Neuronal stem cell (in vitro differentiated cells): ENCODE data around the gene CNDP2.

Source experiments
- DNase-seq: peaks from one replicate; pipeline ENCODE4 v3.0.0-alpha.2; 2013; ENCODE audit warnings: low spot score
- H2AFZ ChIP-seq: one replicate; pipeline ENCODE4 v1.6.1; 2013; ENCODE audit warnings: mild to moderate bottlenecking, low read length, inconsistent platforms
- H2AK5ac ChIP-seq: 2 replicates; pipeline ENCODE4 v1.6.1; 2013; ENCODE audit warnings: low read depth, mild to moderate bottlenecking, inconsistent platforms, low read length, moderate library complexity, mixed read lengths
- H2BK120ac ChIP-seq: 2 replicates; pipeline ENCODE4 v1.6.1; 2013; ENCODE audit warnings: low read depth, mild to moderate bottlenecking, inconsistent platforms, low read length, moderate library complexity, mixed read lengths
- H2BK12ac ChIP-seq: one replicate; pipeline ENCODE4 v1.6.1; 2013; ENCODE audit warnings: low read length, inconsistent platforms
- H2BK15ac ChIP-seq: 2 replicates; pipeline ENCODE4 v1.6.1; 2013; ENCODE audit warnings: mild to moderate bottlenecking, low read length, inconsistent platforms, mixed read lengths
- H2BK5ac ChIP-seq: one replicate; pipeline ENCODE4 v1.6.1; 2013; ENCODE audit warnings: inconsistent platforms, mild to moderate bottlenecking, low read length, moderate library complexity
- H3K14ac ChIP-seq: one replicate; pipeline ENCODE4 v1.6.1; 2013; ENCODE audit warnings: low read length, inconsistent platforms
- H3K18ac ChIP-seq: 2 replicates; pipeline ENCODE4 v1.6.1; 2013; ENCODE audit warnings: low read length, inconsistent platforms
- H3K23ac ChIP-seq: 2 replicates; pipeline ENCODE4 v1.6.1; 2013; ENCODE audit warnings: low read depth, mild to moderate bottlenecking, mixed read lengths, low read length, inconsistent platforms; ENCODE audit not compliant: poor library complexity
- H3K27ac ChIP-seq: replicated peaks from 3 replicates; pipeline ENCODE4 v1.5.1; 2013; ENCODE audit warnings: low read length, inconsistent platforms
- H3K27me3 ChIP-seq, 3 experiments: 2 replicates each; pipeline ENCODE4 v1.6.1; 2013; ENCODE audit warnings: low read length in 3 of 3, mild to moderate bottlenecking in 2 of 3, inconsistent platforms in 1 of 3, low read depth in 1 of 3, mixed read lengths in 1 of 3, moderate library complexity in 1 of 3; ENCODE audit not compliant: control insufficient read depth in 3 of 3, insufficient read depth in 3 of 3
- H3K36me3 ChIP-seq, 2 donors: replicated peaks in 1 of 2; 2 replicates each; pipeline ENCODE4 v1.6.1; 2013; ENCODE audit warnings: low read length in 2 of 2; ENCODE audit not compliant: control insufficient read depth in 2 of 2, insufficient read depth in 2 of 2
- H3K4ac ChIP-seq: 2 replicates; pipeline ENCODE4 v1.6.1; 2013; ENCODE audit warnings: inconsistent platforms, mild to moderate bottlenecking, low read length, moderate library complexity
- H3K4me1 ChIP-seq, 2 donors: 1 replicate in 1 of 2; 2 replicates in 1 of 2; pipeline ENCODE4 v1.6.1; 2013; ENCODE audit warnings: low read length in 2 of 2, low read depth in 1 of 2; ENCODE audit not compliant: control insufficient read depth in 2 of 2, insufficient read depth in 1 of 2
- H3K4me2 ChIP-seq: one replicate; pipeline ENCODE4 v1.6.1; 2013; ENCODE audit warnings: mild to moderate bottlenecking, low read length, inconsistent platforms; ENCODE audit not compliant: insufficient read depth, poor library complexity, severe bottlenecking
- H3K4me3 ChIP-seq, 2 donors: 2 replicates each; pipeline ENCODE4 v1.5.1; 2013; ENCODE audit warnings: low read length in 2 of 2, mild to moderate bottlenecking in 2 of 2, inconsistent platforms in 1 of 2, moderate library complexity in 1 of 2
- H3K79me1 ChIP-seq: one replicate; pipeline ENCODE4 v1.6.1; 2013; ENCODE audit warnings: low read depth, mild to moderate bottlenecking, inconsistent platforms, low read length, moderate library complexity
- H3K9ac ChIP-seq: one replicate; pipeline ENCODE4 v1.6.1; 2013; ENCODE audit warnings: mild to moderate bottlenecking, low read depth, low read length, inconsistent platforms; ENCODE audit not compliant: poor library complexity
- H3K9me3 ChIP-seq, 2 donors: replicated peaks in 1 of 2; 2 replicates each; pipeline versions ENCODE3 to v1.6.1; 2013; ENCODE audit warnings: low read length in 2 of 2, mild to moderate bottlenecking in 2 of 2, inconsistent platforms in 1 of 2, low read depth in 1 of 2, mixed read lengths in 1 of 2, moderate library complexity in 1 of 2; ENCODE audit not compliant: control insufficient read depth in 2 of 2, insufficient read depth in 1 of 2
- H4K8ac ChIP-seq: one replicate; pipeline ENCODE4 v1.6.1; 2013; ENCODE audit warnings: low read depth, mild to moderate bottlenecking, inconsistent platforms, low read length, moderate library complexity
- H4K91ac ChIP-seq: one replicate; pipeline ENCODE4 v1.6.1; 2013; ENCODE audit warnings: low read length, low read depth, mild to moderate bottlenecking, inconsistent platforms; ENCODE audit not compliant: poor library complexity
- WGBS, 2 donors: extraction: QIAGEN DNeasy Blood & Tissue Kit; methylation state at CpG; one replicate each; pipeline ENCODE4 v1.1.7; 2013; ENCODE audit warnings: missing lambda C conversion rate in 2 of 2, mixed read lengths in 1 of 2; ENCODE audit not compliant: insufficient read length in 2 of 2, insufficient replicate concordance in 1 of 2; ENCODE audit errors: extremely low coverage in 2 of 2; 5-methylcytosine and 5-hydroxymethylcytosine counted together

Gene CNDP2

DNA sequence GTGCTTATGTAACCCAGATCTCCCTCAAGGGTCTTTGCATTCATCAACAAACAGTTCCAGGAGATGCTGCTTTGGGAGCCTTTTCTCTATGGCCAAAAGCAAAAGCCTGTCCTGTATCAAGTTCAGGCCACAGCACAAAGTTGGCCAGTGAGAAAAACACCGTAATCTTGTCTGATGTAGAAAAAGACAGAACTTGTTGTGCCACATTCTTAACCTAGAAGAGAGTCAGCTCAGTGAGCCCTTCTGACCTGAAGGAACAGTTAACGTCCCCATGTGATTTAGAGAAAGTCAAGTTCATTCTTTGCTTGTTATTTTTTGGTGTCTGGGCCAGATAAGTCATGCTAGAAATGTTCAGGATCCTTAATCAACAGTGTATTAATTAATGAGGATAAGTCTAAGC, 30.3 kb downstream of the CNDP2 start:
- H4K91ac ChIP-seq = no peak overlapping the region
- peaks cover 0 to 14% (median 0%) of the 10 kb centered on the region in 3 experiments for H3K27me3 ChIP-seq
- H3K36me3 ChIP-seq = peaks cover 1 to 12% of the 10 kb centered on the region in 2 donors
- WGBS, 2 donors = no CpG with 5 or more reads among the region's 2 CpGs
- peaks cover 3% of the 10 kb centered on the region for H3K79me1 ChIP-seq
- no peak overlapping the region for H4K8ac ChIP-seq
- no peak overlapping the region for H3K14ac ChIP-seq
- H2AFZ ChIP-seq = no peak overlapping the region
- no peak overlapping the region for H2BK15ac ChIP-seq
- H3K9me3 ChIP-seq = peaks cover 0 to 17% of the 10 kb centered on the region in 2 donors
- no peak for DNase-seq
- H3K27ac ChIP-seq = no peak overlapping the region
- H2BK5ac ChIP-seq = no peak overlapping the region
- no peak overlapping the region for H2BK12ac ChIP-seq
- H2AK5ac ChIP-seq = no peak overlapping the region
- H3K4me2 ChIP-seq = no peak overlapping the region
- no peak overlapping the region for H2BK120ac ChIP-seq
- H3K9ac ChIP-seq = no peak overlapping the region
- H3K4ac ChIP-seq = no peak overlapping the region
- H3K4me3 ChIP-seq = no peak overlapping the region
- no peak overlapping the region for H3K18ac ChIP-seq
- H3K23ac ChIP-seq = no peak overlapping the region
- no peaks in the 10 kb centered on the region for H3K4me1 ChIP-seq

DNA sequence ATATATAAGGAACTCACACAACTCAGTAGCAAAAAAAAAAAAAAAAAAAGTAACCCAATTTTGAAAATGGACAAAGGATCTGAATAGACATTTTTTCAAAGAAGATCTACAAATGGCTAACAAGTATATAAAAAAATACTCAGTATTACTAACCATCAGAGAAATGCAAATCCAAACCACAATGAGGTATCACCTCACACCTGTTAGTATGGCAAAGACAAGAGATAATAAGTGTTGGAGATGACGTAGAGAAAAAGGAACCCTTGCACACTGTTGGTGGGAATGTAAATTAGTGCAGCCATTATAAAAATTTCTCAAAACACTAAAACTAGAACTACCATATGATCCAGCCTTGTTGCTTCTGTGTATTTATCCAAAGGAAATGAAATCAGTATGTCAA, 32.3 kb downstream of the CNDP2 start:
- H3K9ac ChIP-seq = no peak overlapping the region
- no peak overlapping the region for H3K27ac ChIP-seq
- WGBS, 2 donors = no CpG with 5 or more reads among the region's 1 CpG
- no peak overlapping the region for H3K4ac ChIP-seq
- H4K8ac ChIP-seq = no peak overlapping the region
- no peak overlapping the region for H2AK5ac ChIP-seq
- no peak overlapping the region for H2BK12ac ChIP-seq
- no peak overlapping the region for H2AFZ ChIP-seq
- no peak overlapping the region for H3K23ac ChIP-seq
- no peak overlapping the region for H4K91ac ChIP-seq
- H3K4me1 ChIP-seq = no peaks in the 10 kb centered on the region
- DNase-seq = no peak
- H3K9me3 ChIP-seq = peaks cover 0 to 1% of the 10 kb centered on the region in 2 donors
- H3K18ac ChIP-seq = no peak overlapping the region
- no peak overlapping the region for H2BK15ac ChIP-seq
- H2BK120ac ChIP-seq = no peak overlapping the region
- H3K14ac ChIP-seq = no peak overlapping the region
- H3K4me2 ChIP-seq = no peak overlapping the region
- H3K4me3 ChIP-seq = no peak overlapping the region
- H3K27me3 ChIP-seq = peaks cover 0 to 24% (median 0%) of the 10 kb centered on the region in 3 experiments
- H3K79me1 ChIP-seq = no peaks in the 10 kb centered on the region
- no peak overlapping the region for H2BK5ac ChIP-seq
- H3K36me3 ChIP-seq = no peaks in the 10 kb centered on the region

DNA sequence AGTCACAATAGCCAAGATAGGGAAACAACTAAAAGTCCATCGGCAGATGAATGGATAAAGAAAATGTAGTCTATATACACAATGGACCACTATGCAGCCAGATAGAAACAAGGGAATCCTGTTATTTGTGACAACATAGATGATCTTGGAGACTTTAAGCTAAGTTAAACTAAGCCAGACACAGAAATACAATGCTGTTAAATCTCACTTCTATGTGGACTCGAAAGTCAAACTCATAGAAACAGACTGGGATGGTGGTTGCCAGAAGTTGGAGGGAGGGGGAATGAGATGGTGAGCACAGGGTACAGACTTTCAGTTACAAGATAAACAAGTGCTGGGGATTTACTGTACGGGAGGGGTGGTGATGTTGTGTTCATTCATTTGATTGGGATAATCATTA, 32.8 kb downstream of the CNDP2 start:
- H3K9ac ChIP-seq = no peak overlapping the region
- peaks cover 0 to 27% (median 0%) of the 10 kb centered on the region in 3 experiments for H3K27me3 ChIP-seq
- no CpG with 5 or more reads among the region's 3 CpGs for WGBS, 2 donors
- H4K8ac ChIP-seq = no peak overlapping the region
- no peak overlapping the region for H3K4ac ChIP-seq
- H3K14ac ChIP-seq = no peak overlapping the region
- no peak overlapping the region for H2BK5ac ChIP-seq
- H2BK12ac ChIP-seq = no peak overlapping the region
- no peak overlapping the region for H4K91ac ChIP-seq
- no peak overlapping the region for H2AFZ ChIP-seq
- H3K23ac ChIP-seq = no peak overlapping the region
- peaks cover 0 to 2% of the 10 kb centered on the region in 2 donors for H3K4me1 ChIP-seq
- H2AK5ac ChIP-seq = no peak overlapping the region
- no peak overlapping the region for H2BK15ac ChIP-seq
- no peak overlapping the region for H2BK120ac ChIP-seq
- peaks cover 0 to 3% of the 10 kb centered on the region in 2 donors for H3K9me3 ChIP-seq
- H3K4me3 ChIP-seq = no peak overlapping the region
- H3K36me3 ChIP-seq = no peaks in the 10 kb centered on the region
- no peak for DNase-seq
- no peak overlapping the region for H3K18ac ChIP-seq
- H3K4me2 ChIP-seq = no peak overlapping the region
- H3K27ac ChIP-seq = no peak overlapping the region
- no peaks in the 10 kb centered on the region for H3K79me1 ChIP-seq

DNA sequence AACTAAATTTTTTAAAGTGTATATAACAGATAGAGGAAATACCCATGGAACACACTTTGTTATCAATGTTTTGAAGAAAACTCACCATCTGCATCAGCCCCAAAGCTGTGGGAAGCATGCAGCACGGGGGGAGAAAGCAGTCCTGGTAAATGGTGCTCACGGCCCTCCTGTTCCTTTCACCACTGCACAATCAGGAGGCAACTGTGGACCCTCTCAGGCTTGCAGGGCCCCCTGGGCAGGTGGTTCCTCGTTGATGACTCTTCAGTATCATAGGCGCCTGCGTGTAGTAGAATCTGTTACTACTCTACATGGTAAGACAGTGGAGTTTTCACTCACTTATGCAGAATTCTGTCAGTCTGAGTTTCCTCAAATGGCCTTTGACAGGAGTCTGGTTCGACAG, 33.2 kb downstream of the CNDP2 start:
- no peak overlapping the region for H3K9ac ChIP-seq
- H4K91ac ChIP-seq = no peak overlapping the region
- no peak overlapping the region for H4K8ac ChIP-seq
- H2AFZ ChIP-seq = no peak overlapping the region
- WGBS, 2 donors = no CpG with 5 or more reads among the region's 6 CpGs
- no peak overlapping the region for H2BK12ac ChIP-seq
- no peak overlapping the region for H3K4ac ChIP-seq
- H2AK5ac ChIP-seq = no peak overlapping the region
- H3K23ac ChIP-seq = no peak overlapping the region
- no peaks in the 10 kb centered on the region for H3K36me3 ChIP-seq
- no peaks in the 10 kb centered on the region for H3K79me1 ChIP-seq
- no peak overlapping the region for H2BK120ac ChIP-seq
- no peak overlapping the region for H3K4me3 ChIP-seq
- H3K27me3 ChIP-seq = peaks cover 0 to 28% (median 0%) of the 10 kb centered on the region in 3 experiments
- H3K9me3 ChIP-seq = peaks cover 0 to 3% of the 10 kb centered on the region in 2 donors
- no peak overlapping the region for H3K14ac ChIP-seq
- H3K4me2 ChIP-seq = no peak overlapping the region
- H3K4me1 ChIP-seq = peaks cover 0 to 4% of the 10 kb centered on the region in 2 donors
- no peak overlapping the region for H3K18ac ChIP-seq
- H2BK5ac ChIP-seq = no peak overlapping the region
- no peak for DNase-seq
- H2BK15ac ChIP-seq = no peak overlapping the region
- H3K27ac ChIP-seq = no peak overlapping the region
